Mesothelial cell of epicardium (in vitro differentiated cells): ENCODE data around the gene ETNK2. TPM values are rescaled to one million over a fixed set of nuclear protein-coding genes. Genes with fewer than 3 reads are reported as not detected.
A peak's percentile ranks its signal among the peaks of the same experiment; 100 is the strongest.

Experiments
- DNase-seq, 2 experiments: peaks; one replicate each; pipeline ENCODE4 v3.0.0; 2021; ENCODE audit warnings: low spot score in 2 of 2; ENCODE audit not compliant: unreplicated experiment in 2 of 2
- H3K27ac Mint-ChIP-seq: 2 replicates; pipeline ENCODE4 v1.8.0; 2021; ENCODE audit warnings: mixed read lengths
- H3K27me3 Mint-ChIP-seq: 2 replicates; pipeline ENCODE4 v1.8.0; 2021; ENCODE audit warnings: low read depth, mixed read lengths
- H3K36me3 Mint-ChIP-seq: 2 replicates; pipeline ENCODE4 v1.8.0; 2021; ENCODE audit warnings: mixed read lengths
- H3K4me1 Mint-ChIP-seq: 2 replicates; pipeline ENCODE4 v1.8.0; 2021; ENCODE audit warnings: mixed read lengths
- H3K4me3 Mint-ChIP-seq: 2 replicates; pipeline ENCODE4 v1.8.0; 2021; ENCODE audit warnings: mild to moderate bottlenecking, moderate library complexity, mixed read lengths
- H3K9me3 Mint-ChIP-seq: 2 replicates; pipeline ENCODE4 v1.8.0; 2021; ENCODE audit warnings: mixed read lengths
- total RNA-seq: library from RNA; stranded (reverse); gene quantifications from 3 replicates; pipeline ENCODE4 v1.2.1, GENCODE V29; 2021
- TF ChIP-seq, protein P1 (sequence below): fragments of 200-600 bp; sonication (generic); IDR thresholded peaks from one replicate; pipeline ENCODE4 v1.5.0; 2021; ENCODE audit warnings: antibody characterized with exemption; ENCODE audit not compliant: unreplicated experiment

Gene ETNK2, protein sequence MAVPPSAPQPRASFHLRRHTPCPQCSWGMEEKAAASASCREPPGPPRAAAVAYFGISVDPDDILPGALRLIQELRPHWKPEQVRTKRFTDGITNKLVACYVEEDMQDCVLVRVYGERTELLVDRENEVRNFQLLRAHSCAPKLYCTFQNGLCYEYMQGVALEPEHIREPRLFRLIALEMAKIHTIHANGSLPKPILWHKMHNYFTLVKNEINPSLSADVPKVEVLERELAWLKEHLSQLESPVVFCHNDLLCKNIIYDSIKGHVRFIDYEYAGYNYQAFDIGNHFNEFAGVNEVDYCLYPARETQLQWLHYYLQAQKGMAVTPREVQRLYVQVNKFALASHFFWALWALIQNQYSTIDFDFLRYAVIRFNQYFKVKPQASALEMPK
- 18.5 to 19.2 TPM (median 18.9 TPM) in 3 replicates for total RNA-seq

DNA sequence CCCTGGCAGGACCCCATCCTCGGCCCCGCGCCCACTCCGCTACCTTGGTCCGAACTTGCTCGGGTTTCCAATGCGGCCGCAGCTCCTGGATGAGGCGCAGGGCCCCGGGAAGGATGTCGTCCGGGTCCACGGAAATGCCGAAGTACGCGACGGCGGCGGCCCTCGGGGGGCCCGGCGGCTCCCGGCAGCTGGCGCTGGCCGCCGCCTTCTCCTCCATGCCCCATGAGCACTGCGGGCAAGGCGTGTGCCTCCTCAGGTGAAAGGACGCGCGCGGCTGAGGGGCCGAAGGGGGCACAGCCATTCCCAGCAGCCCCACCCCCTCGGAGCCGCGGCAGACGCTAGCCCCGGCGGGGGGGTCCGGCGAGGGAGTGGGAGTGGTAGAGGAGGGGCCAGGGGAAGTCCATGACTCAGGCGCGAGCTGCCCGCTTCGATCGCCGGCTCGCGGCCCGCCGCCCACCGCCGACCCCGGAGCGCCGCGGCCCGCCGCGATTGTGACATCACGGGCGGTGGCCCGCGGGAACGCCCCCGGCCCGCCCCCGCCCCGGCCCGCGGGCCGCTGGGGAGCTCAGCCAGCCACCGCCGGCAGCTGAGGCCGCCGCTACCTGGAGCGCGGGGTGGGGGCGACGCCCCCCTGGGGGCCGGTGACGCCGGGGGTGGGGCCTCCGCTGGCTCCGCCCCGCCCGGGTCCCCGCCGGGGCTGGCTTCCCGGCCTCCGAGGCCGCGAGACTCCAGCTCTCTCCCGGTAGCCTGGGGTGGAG, at the start of gene ETNK2:
TSS of gene ETNK2 (minus strand) at position 493 of the 758 bp plus-strand sequence. CDS start at position 301, 192 bp downstream.
- peak; percentile 50 to 76 for DNase-seq
- Mint-ChIP-seq H3K4me1 (peaks cover 4% of the 10 kb centered on the region), H3K4me3 (peak within 1 kb of the TSS; percentile 69), H3K9me3 (no peaks in the 10 kb centered on the region), H3K27me3 (peaks cover 4% of the 10 kb centered on the region), H3K27ac (no peak within 1 kb of the TSS), H3K36me3 (no peaks in the 10 kb centered on the region)
- TF ChIP-seq, protein P1, sequence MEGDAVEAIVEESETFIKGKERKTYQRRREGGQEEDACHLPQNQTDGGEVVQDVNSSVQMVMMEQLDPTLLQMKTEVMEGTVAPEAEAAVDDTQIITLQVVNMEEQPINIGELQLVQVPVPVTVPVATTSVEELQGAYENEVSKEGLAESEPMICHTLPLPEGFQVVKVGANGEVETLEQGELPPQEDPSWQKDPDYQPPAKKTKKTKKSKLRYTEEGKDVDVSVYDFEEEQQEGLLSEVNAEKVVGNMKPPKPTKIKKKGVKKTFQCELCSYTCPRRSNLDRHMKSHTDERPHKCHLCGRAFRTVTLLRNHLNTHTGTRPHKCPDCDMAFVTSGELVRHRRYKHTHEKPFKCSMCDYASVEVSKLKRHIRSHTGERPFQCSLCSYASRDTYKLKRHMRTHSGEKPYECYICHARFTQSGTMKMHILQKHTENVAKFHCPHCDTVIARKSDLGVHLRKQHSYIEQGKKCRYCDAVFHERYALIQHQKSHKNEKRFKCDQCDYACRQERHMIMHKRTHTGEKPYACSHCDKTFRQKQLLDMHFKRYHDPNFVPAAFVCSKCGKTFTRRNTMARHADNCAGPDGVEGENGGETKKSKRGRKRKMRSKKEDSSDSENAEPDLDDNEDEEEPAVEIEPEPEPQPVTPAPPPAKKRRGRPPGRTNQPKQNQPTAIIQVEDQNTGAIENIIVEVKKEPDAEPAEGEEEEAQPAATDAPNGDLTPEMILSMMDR, result no peak

DNA sequence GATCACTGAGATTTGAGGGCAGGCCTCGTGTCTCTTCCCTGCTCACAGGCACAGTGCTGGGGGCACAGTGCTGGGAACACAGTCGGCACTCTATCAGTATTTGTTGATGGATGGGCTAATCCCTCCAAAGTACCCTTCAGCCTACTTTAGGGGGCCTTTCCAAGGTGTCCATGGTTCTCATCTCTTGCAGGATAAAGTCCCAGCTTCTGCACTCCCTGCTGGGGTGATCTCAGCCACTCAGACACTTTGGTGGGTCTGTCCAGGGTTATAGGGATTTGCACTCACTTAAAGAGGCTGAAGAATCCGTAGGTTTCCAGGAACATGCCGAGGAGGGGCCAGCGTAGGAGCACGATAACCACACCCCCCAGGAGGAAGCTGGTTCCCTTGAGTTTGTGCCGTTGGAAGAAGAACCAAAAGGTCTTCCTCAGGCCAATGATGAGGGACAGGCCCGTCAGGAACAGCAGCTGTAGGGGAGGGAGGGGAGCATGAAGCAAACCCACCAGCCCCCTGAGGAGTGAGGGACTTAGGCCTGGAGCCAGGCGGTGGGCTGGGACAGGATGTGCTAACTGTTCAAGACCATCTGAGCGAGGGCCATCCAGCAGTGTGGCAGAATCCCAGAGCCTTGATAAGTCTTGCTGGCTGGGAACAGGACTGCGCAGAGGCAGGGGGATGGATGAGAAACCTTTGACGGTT, 49.6 kb upstream of the ETNK2 start:
- peaks cover 13% of the 10 kb centered on the region for H3K27me3 Mint-ChIP-seq
- no peak overlapping the region for H3K4me3 Mint-ChIP-seq
- DNase-seq, result no peak
- TF ChIP-seq, protein P1, result no peak
- no peaks in the 10 kb centered on the region for H3K36me3 Mint-ChIP-seq
- no peaks in the 10 kb centered on the region for H3K9me3 Mint-ChIP-seq
- no peak overlapping the region for H3K27ac Mint-ChIP-seq
- H3K4me1 Mint-ChIP-seq, result peaks cover 25% of the 10 kb centered on the region

DNA sequence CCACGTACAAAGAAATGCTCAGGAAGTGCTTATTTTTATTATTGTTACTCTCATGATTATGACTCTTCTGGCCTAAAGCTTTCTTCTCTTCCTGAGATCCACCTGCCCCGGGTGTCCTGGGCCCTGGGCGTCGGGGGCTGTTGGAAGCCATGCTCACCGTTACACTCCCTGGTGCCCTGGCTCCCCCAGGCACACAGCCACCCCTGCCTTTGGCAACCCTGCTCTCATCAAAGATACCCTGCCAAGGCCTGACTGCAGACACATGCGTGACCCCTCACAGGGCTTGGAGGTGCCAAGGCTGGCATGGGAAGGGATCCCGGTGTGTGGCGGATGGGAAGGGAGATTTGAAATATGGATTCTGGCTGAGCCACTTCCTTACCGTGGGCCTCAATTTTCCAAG, 47.7 kb upstream of the ETNK2 start:
- TF ChIP-seq, protein P1, result no peak
- H3K36me3 Mint-ChIP-seq, result no peaks in the 10 kb centered on the region

DNA sequence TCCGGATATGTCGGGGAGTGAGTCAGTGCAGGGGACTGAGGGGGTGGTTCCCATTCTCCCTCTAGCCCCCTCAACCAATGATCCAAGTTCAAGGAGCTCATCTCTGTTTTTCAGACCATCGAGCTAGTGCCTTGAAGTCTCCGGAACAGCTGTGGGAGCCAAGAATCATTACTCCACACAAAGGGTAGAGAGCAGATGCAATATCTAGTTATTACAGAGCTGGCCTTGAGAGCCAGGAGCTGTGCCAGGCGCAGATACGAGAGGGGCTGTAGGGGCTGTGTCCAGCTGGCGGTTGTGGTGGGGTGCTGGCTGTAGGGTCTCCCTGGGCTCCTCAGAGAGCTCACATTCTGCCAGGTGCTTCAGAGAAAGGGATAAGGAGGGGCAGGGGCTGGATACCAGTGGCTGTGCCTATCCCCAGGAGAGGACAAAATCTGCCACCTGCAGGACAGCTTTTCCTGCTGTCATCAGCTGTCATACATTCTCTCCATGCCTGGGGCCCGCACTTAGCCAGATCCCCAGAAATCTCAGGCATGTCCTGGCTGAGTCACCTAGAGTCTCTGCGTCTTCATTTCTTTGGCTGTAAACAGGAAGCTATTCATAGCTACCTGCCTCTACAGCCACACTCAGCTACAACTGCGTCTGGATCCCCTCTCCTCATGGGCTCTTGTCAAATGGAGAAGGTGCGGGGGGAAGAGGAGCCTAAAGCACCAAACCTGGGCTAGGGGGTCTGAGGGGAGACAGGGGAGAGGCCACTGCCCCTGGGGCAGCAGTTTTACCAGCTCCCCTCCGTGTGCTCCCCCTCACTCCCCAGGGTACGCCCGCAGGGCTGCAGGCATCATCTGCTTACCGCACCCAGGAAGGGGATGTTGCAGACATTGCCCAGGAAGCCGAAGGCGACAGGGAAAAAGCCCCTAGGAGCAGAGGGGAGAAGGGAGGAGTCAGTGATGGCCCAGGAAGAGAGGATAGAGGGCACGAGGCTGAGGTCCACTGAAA, 46.8 kb upstream of the ETNK2 start:
- no peaks in the 10 kb centered on the region for H3K36me3 Mint-ChIP-seq
- H3K27me3 Mint-ChIP-seq, result peaks cover 10% of the 10 kb centered on the region
- DNase-seq, result no peak
- TF ChIP-seq, protein P1, result no peak
- peak overlapping the region; percentile 78 for H3K27ac Mint-ChIP-seq
- H3K9me3 Mint-ChIP-seq, result no peaks in the 10 kb centered on the region
- no peak overlapping the region for H3K4me3 Mint-ChIP-seq
- H3K4me1 Mint-ChIP-seq, result peaks cover 30% of the 10 kb centered on the region

More for the DNA sequence above, 47.7 kb upstream of the ETNK2 start:
- Mint-ChIP-seq H3K9me3 (no peaks in the 10 kb centered on the region), H3K4me3 (no peak overlapping the region), H3K27me3 (peaks cover 10% of the 10 kb centered on the region), H3K27ac (no peak overlapping the region), H3K4me1 (peaks cover 23% of the 10 kb centered on the region)
- DNase-seq, result no peak

DNA sequence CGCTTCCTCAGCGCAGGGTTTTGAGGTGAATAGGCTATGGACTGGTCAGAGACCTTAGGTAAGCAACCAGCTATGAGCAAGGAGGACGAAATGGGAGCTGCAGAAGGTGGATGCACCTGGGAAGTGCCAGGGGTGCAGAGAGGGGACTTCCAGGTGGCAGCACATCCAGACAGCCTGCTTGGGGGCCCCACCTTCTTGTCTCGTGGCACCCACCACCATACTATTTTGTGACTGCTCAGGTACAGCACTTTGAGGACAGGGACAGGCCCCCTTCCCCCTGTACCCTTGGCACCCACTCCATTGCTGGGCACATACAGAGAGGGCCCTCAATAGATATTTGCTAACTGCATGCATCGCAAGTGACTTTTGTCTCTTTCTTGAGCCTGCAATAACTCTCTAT, 45.2 kb upstream of the ETNK2 start:
- H3K36me3 Mint-ChIP-seq, result no peaks in the 10 kb centered on the region
- no peak overlapping the region for H3K4me3 Mint-ChIP-seq
- TF ChIP-seq, protein P1, result no peak
- no peak for DNase-seq
- no peak overlapping the region for H3K27ac Mint-ChIP-seq
- H3K27me3 Mint-ChIP-seq, result peaks cover 19% of the 10 kb centered on the region
- H3K9me3 Mint-ChIP-seq, result no peaks in the 10 kb centered on the region
- H3K4me1 Mint-ChIP-seq, result peaks cover 30% of the 10 kb centered on the region
